Activated CD4-positive, alpha-beta T cell treated with anti-CD3 and anti-CD28 coated beads for 36 hours (primary cell): ENCODE results near the gene HIRA. TPM values are rescaled to one million over a fixed set of nuclear protein-coding genes. Genes with fewer than 3 reads are reported as not detected.
"Not testable (repeated sequence)": the region's sequence is repeated elsewhere in the genome, so short reads cannot be mapped to it uniquely, and the experiment has no call there.

Experiments
- ATAC-seq: fragments of 200-7000 bp; cut with Tn5 transposase; one replicate; pipeline ENCODE4 v1.10.0; 2021; ENCODE audit warnings: mild to moderate bottlenecking, moderate library complexity
- CTCF ChIA-PET: fragments of 350-600 bp; sonication (Branson Sonifier 250); formaldehyde crosslinking; loops from one replicate; lab custom pipeline; 2021; ENCODE audit warnings: antibody characterized with exemption; lab: Charles Lee
- POLR2A ChIA-PET: fragments of 350-600 bp; sonication (Branson Sonifier 250); formaldehyde crosslinking; loops from one replicate; lab custom pipeline; 2021; ENCODE audit warnings: antibody characterized with exemption, inconsistent platforms; lab: Charles Lee
- DNase-seq: peaks from one replicate; pipeline ENCODE4 v3.0.0-alpha.2; 2020
- H3K27ac Mint-ChIP-seq: one replicate; pipeline ENCODE4 v1.8.0; 2021; ENCODE audit warnings: mixed read lengths
- H3K27me3 Mint-ChIP-seq: one replicate; pipeline ENCODE4 v1.8.0; 2021; ENCODE audit warnings: mixed read lengths
- H3K36me3 Mint-ChIP-seq: one replicate; pipeline ENCODE4 v1.8.0; 2021; ENCODE audit warnings: low read depth, mixed read lengths
- H3K4me1 Mint-ChIP-seq: one replicate; pipeline ENCODE4 v1.8.0; 2021; ENCODE audit warnings: mixed read lengths
- H3K4me3 Mint-ChIP-seq: one replicate; pipeline ENCODE4 v1.8.0; 2021; ENCODE audit warnings: mild to moderate bottlenecking, moderate library complexity, mixed read lengths
- H3K9me3 Mint-ChIP-seq: one replicate; pipeline ENCODE4 v1.8.0; 2021; ENCODE audit warnings: low read depth, mixed read lengths
- intact Hi-C, 2 experiments: fragments of 100-400 bp; cut with DNase I in 1 of 2; cut with micrococcal nuclease in 1 of 2; formaldehyde crosslinking; loops; one replicate each; pipeline versions ENCODE4 v1.14.2 to v1.15.1; 2022 to 2024; cut with DNase I, micrococcal nuclease
- total RNA-seq, 2 experiments: library from RNA; stranded (reverse); gene quantifications; one replicate each; pipeline ENCODE4 v1.2.3, GENCODE V29; 2021

Gene HIRA
- total RNA-seq, 2 experiments from 2014 or later: 25.5 to 31.2 TPM

- intact Hi-C loops: no loop called here
- CTCF ChIA-PET: no interaction called here
- POLR2A ChIA-PET: no interaction called here
- no peak overlapping the region for H3K4me3 Mint-ChIP-seq
- no peak overlapping the region for H3K27ac Mint-ChIP-seq
- H3K36me3 Mint-ChIP-seq: peaks cover 40% of the 10 kb centered on the region
- no peak for ATAC-seq
- H3K9me3 Mint-ChIP-seq: no peaks in the 10 kb centered on the region
- no peaks in the 10 kb centered on the region for H3K4me1 Mint-ChIP-seq
- no peaks in the 10 kb centered on the region for H3K27me3 Mint-ChIP-seq
- no peak for DNase-seq
Measured at GRCh38 chr22:19382240-19382639, 49.3 kb downstream of the HIRA start.

GRCh38 chr22:19378344-19378674, 53.2 kb downstream of the HIRA start:
- intact Hi-C loops: no loop called here
- ATAC-seq (no peak), DNase-seq (no peak)
- Mint-ChIP-seq H3K4me3 (no peak overlapping the region), H3K27me3 (no peaks in the 10 kb centered on the region), H3K4me1 (no peaks in the 10 kb centered on the region), H3K9me3 (no peaks in the 10 kb centered on the region), H3K36me3 (peaks cover 47% of the 10 kb centered on the region), H3K27ac (no peak overlapping the region)
- CTCF ChIA-PET: no interaction called here
- POLR2A ChIA-PET: no interaction called here

- DNase-seq (no peak), ATAC-seq (no peak)
- no peaks in the 10 kb centered on the region for H3K4me1 Mint-ChIP-seq
- H3K27me3 Mint-ChIP-seq: no peaks in the 10 kb centered on the region
- H3K27ac Mint-ChIP-seq: no peak overlapping the region
- intact Hi-C loops: no loop called here
- CTCF ChIA-PET: no interaction called here
- POLR2A ChIA-PET: no interaction called here
- H3K9me3 Mint-ChIP-seq: no peaks in the 10 kb centered on the region
- H3K4me3 Mint-ChIP-seq: no peak overlapping the region
- peaks cover 48% of the 10 kb centered on the region for H3K36me3 Mint-ChIP-seq
Measured at GRCh38 chr22:19377565-19378343, 53.8 kb downstream of the HIRA start.

GRCh38 chr22:19376971-19377370, 54.6 kb downstream of the HIRA start:
- H3K36me3 Mint-ChIP-seq: peaks cover 45% of the 10 kb centered on the region
- DNase-seq (no peak), ATAC-seq (no peak)
- no peak overlapping the region for H3K27ac Mint-ChIP-seq
- H3K4me1 Mint-ChIP-seq: no peaks in the 10 kb centered on the region
- intact Hi-C loops: no loop called here
- no peak overlapping the region for H3K4me3 Mint-ChIP-seq
- H3K9me3 Mint-ChIP-seq: no peaks in the 10 kb centered on the region
- ChIA-PET CTCF (no interaction called here), POLR2A (no interaction called here)
- H3K27me3 Mint-ChIP-seq: no peaks in the 10 kb centered on the region

- Mint-ChIP-seq H3K4me1 (no peaks in the 10 kb centered on the region), H3K27ac (no peak overlapping the region), H3K4me3 (no peak overlapping the region), H3K27me3 (no peaks in the 10 kb centered on the region), H3K9me3 (no peaks in the 10 kb centered on the region), H3K36me3 (peaks cover 48% of the 10 kb centered on the region)
- no peak for ATAC-seq
- DNase-seq: no peak
- ChIA-PET CTCF (no interaction called here), POLR2A (no interaction called here)
- intact Hi-C loops: no loop called here
Measured at GRCh38 chr22:19376247-19376646, 55.3 kb downstream of the HIRA start.

- H3K27me3 Mint-ChIP-seq: no peaks in the 10 kb centered on the region
- DNase-seq (no peak), ATAC-seq (no peak)
- peaks cover 50% of the 10 kb centered on the region for H3K36me3 Mint-ChIP-seq
- POLR2A ChIA-PET: no interaction called here
- intact Hi-C loops: no loop called here
- H3K4me1 Mint-ChIP-seq: no peaks in the 10 kb centered on the region
- H3K4me3 Mint-ChIP-seq: no peak overlapping the region
- no peak overlapping the region for H3K27ac Mint-ChIP-seq
- CTCF ChIA-PET: no interaction called here
- no peaks in the 10 kb centered on the region for H3K9me3 Mint-ChIP-seq
Measured at GRCh38 chr22:19375435-19375834, 56.1 kb downstream of the HIRA start.

GRCh38 chr22:19374410-19374809, 57.1 kb downstream of the HIRA start:
- Mint-ChIP-seq H3K36me3 (peaks cover 50% of the 10 kb centered on the region), H3K27ac (no peak overlapping the region), H3K9me3 (no peaks in the 10 kb centered on the region), H3K4me1 (no peaks in the 10 kb centered on the region), H3K4me3 (no peak overlapping the region), H3K27me3 (no peaks in the 10 kb centered on the region)
- ChIA-PET CTCF (interaction anchor here (1.0 kb wide), 1 partner anchor 27 kb away, joined by 4 read pairs; no protein-coding TSS in a partner anchor), POLR2A (no interaction called here)
- ATAC-seq (no peak), DNase-seq (no peak)
- intact Hi-C loops: no loop called here

GRCh38 chr22:19373450-19373849, 58.1 kb downstream of the HIRA start:
- no peak for DNase-seq
- H3K27ac Mint-ChIP-seq: no peak overlapping the region
- no peaks in the 10 kb centered on the region for H3K27me3 Mint-ChIP-seq
- H3K9me3 Mint-ChIP-seq: no peaks in the 10 kb centered on the region
- H3K4me1 Mint-ChIP-seq: no peaks in the 10 kb centered on the region
- intact Hi-C loops: no loop called here
- ATAC-seq: no peak
- peaks cover 51% of the 10 kb centered on the region for H3K36me3 Mint-ChIP-seq
- H3K4me3 Mint-ChIP-seq: no peak overlapping the region
- CTCF ChIA-PET: interaction anchor here (1.0 to 1.4 kb wide), 2 partner anchors 12 to 26 kb away, joined by 3 to 4 read pairs; no protein-coding TSS in a partner anchor
- POLR2A ChIA-PET: no interaction called here

GRCh38 chr22:19371893-19372292, 59.6 kb downstream of the HIRA start:
- DNase-seq (no peak), ATAC-seq (no peak)
- Mint-ChIP-seq H3K9me3 (no peaks in the 10 kb centered on the region), H3K4me3 (no peak overlapping the region), H3K27me3 (no peaks in the 10 kb centered on the region), H3K36me3 (peaks cover 51% of the 10 kb centered on the region), H3K4me1 (no peaks in the 10 kb centered on the region), H3K27ac (no peak overlapping the region)
- ChIA-PET CTCF (interaction anchor here (1.0 kb wide), 1 partner anchor 8 kb away, joined by 3 read pairs; no protein-coding TSS in a partner anchor), POLR2A (no interaction called here)
- intact Hi-C loops: no loop called here

GRCh38 chr22:19368876-19369275, 62.7 kb downstream of the HIRA start:
- H3K4me3 Mint-ChIP-seq: no peak overlapping the region
- peaks cover 37% of the 10 kb centered on the region for H3K36me3 Mint-ChIP-seq
- no peaks in the 10 kb centered on the region for H3K27me3 Mint-ChIP-seq
- CTCF ChIA-PET: no interaction called here
- no peak overlapping the region for H3K27ac Mint-ChIP-seq
- intact Hi-C loops: loop anchor here in 1 of 2 experiments (10.0 kb wide), 1 partner anchor 314 kb away; no protein-coding TSS in a partner anchor
- POLR2A ChIA-PET: no interaction called here
- no peak for ATAC-seq
- no peaks in the 10 kb centered on the region for H3K4me1 Mint-ChIP-seq
- H3K9me3 Mint-ChIP-seq: no peaks in the 10 kb centered on the region
- DNase-seq: no peak

GRCh38 chr22:19367763-19368367, 63.7 kb downstream of the HIRA start:
- H3K27ac Mint-ChIP-seq: no peak overlapping the region
- DNase-seq: no peak
- intact Hi-C loops: loop anchor here in 1 of 2 experiments (10.0 kb wide), 1 partner anchor 313 kb away; no protein-coding TSS in a partner anchor
- peaks cover 30% of the 10 kb centered on the region for H3K36me3 Mint-ChIP-seq
- ChIA-PET POLR2A (no interaction called here), CTCF (interaction anchor here (0.8 kb wide), 1 partner anchor 29 kb away, joined by 3 read pairs; no protein-coding TSS in a partner anchor)
- H3K4me1 Mint-ChIP-seq: no peaks in the 10 kb centered on the region
- H3K4me3 Mint-ChIP-seq: no peak overlapping the region
- ATAC-seq: no peak
- H3K27me3 Mint-ChIP-seq: no peaks in the 10 kb centered on the region
- no peaks in the 10 kb centered on the region for H3K9me3 Mint-ChIP-seq

- POLR2A ChIA-PET, H3K9me3 Mint-ChIP-seq, DNase-seq, H3K27me3 Mint-ChIP-seq, H3K4me1 Mint-ChIP-seq, ATAC-seq, H3K27ac Mint-ChIP-seq, H3K4me3 Mint-ChIP-seq: not testable (repeated sequence)
- peaks cover 35% of the 10 kb centered on the region for H3K36me3 Mint-ChIP-seq
- CTCF ChIA-PET: interaction anchor here (1.3 kb wide), 1 partner anchor 9 kb away, joined by 4 read pairs; no protein-coding TSS in a partner anchor
- intact Hi-C loops: loop anchor here in 1 of 2 experiments (10.0 kb wide), 1 partner anchor 309 kb away; no protein-coding TSS in a partner anchor
Measured at GRCh38 chr22:19363541-19363940, 68.0 kb downstream of the HIRA start.
